CD4-positive, alpha-beta memory T cell (primary cell): ENCODE results near the gene RBM7. TPM values are rescaled to one million over a fixed set of nuclear protein-coding genes. Genes with fewer than 3 reads are reported as not detected.

Experiments used
- CTCF ChIA-PET: fragments of 350-600 bp; sonication (Branson Sonifier 250); formaldehyde crosslinking; loops from one replicate; lab custom pipeline; 2021; ENCODE audit warnings: inconsistent platforms; ENCODE audit not compliant: partially characterized antibody; lab: Charles Lee
- POLR2A ChIA-PET: fragments of 350-600 bp; sonication (Branson Sonifier 250); formaldehyde crosslinking; loops from one replicate; lab custom pipeline; 2021; ENCODE audit not compliant: partially characterized antibody; lab: Charles Lee
- DNase-seq, 5 donors: peaks; one replicate each; pipeline versions ENCODE4 v3.0.0 to v3.0.0-alpha.2; 2020 to 2022; ENCODE audit warnings: mixed read lengths in 1 of 5
- H3K27ac ChIP-seq: one replicate; pipeline ENCODE4 v1.7.0; 2013; ENCODE audit warnings: low read depth, low read length
- H3K27me3 ChIP-seq: 2 replicates; pipeline ENCODE4 v1.7.0; 2013; ENCODE audit warnings: mild to moderate bottlenecking, low read length, moderate library complexity; ENCODE audit not compliant: insufficient read depth
- H3K36me3 ChIP-seq: 2 replicates; pipeline ENCODE4 v1.7.0; 2013; ENCODE audit warnings: mild to moderate bottlenecking, low read length, moderate library complexity; ENCODE audit not compliant: insufficient read depth
- H3K4me1 ChIP-seq: 2 replicates; pipeline ENCODE4 v1.7.0; 2013; ENCODE audit warnings: mild to moderate bottlenecking, low read length, moderate library complexity; ENCODE audit not compliant: insufficient read depth
- H3K4me3 ChIP-seq, 2 donors: one replicate each; pipeline ENCODE4 v1.7.0; 2013; ENCODE audit warnings: low read length in 2 of 2, mild to moderate bottlenecking in 1 of 2
- H3K9me3 ChIP-seq, 2 donors: one replicate each; pipeline ENCODE4 v1.7.0; 2013; ENCODE audit warnings: low read length in 2 of 2, control low read depth in 1 of 2; ENCODE audit not compliant: control insufficient read depth in 1 of 2
- H3K27ac Mint-ChIP-seq, 7 donors: one replicate each; pipeline ENCODE4 v1.8.0; 2020 to 2021; ENCODE audit warnings: mixed read lengths in 7 of 7, mild to moderate bottlenecking in 6 of 7, inconsistent platforms in 3 of 7, moderate library complexity in 3 of 7
- H3K27me3 Mint-ChIP-seq, 2 donors: one replicate each; pipeline ENCODE4 v1.8.0; 2020 to 2021; ENCODE audit warnings: mixed read lengths in 2 of 2
- H3K36me3 Mint-ChIP-seq, 2 donors: one replicate each; pipeline ENCODE4 v1.8.0; 2020 to 2021; ENCODE audit warnings: mixed read lengths in 2 of 2, inconsistent platforms in 1 of 2, mild to moderate bottlenecking in 1 of 2
- H3K4me1 Mint-ChIP-seq, 4 donors: one replicate each; pipeline ENCODE4 v1.8.0; 2020 to 2021; ENCODE audit warnings: mixed read lengths in 4 of 4, mild to moderate bottlenecking in 1 of 4
- H3K4me3 Mint-ChIP-seq, 8 donors: one replicate each; pipeline ENCODE4 v1.8.0; 2020 to 2021; ENCODE audit warnings: mixed read lengths in 8 of 8, mild to moderate bottlenecking in 7 of 8, moderate library complexity in 6 of 8, inconsistent platforms in 3 of 8
- H3K9me3 Mint-ChIP-seq, 8 donors: one replicate each; pipeline ENCODE4 v1.8.0; 2020 to 2021; ENCODE audit warnings: mixed read lengths in 8 of 8, mild to moderate bottlenecking in 5 of 8, inconsistent platforms in 3 of 8, moderate library complexity in 1 of 8
- intact Hi-C: fragments of 100-400 bp; cut with micrococcal nuclease; formaldehyde crosslinking; loops from one replicate; pipeline ENCODE4 v1.15.1; 2023
- polyA plus RNA-seq, 2 donors: library from polyadenylated mRNA; unstranded; fragments of 300-500 nt; fragmentation: Illumina TruSeq; gene quantifications; one replicate each; pipeline ENCODE4 v1.2.3, GENCODE V29; 2021
- total RNA-seq, 2 experiments: library from RNA; stranded (reverse); gene quantifications; one replicate each; pipeline ENCODE4 v1.2.3, GENCODE V29; 2021

Gene RBM7
- total and polyA plus RNA-seq, 4 experiments from 2014 or later = 23.1 to 43.0 (median 37.8) TPM

GRCh38 chr11:114447892-114448291 lies 47.4 kb downstream of the RBM7 start:
- Histone ChIP-seq H3K27me3 (no peaks in the 10 kb centered on the region), H3K27ac (no peak overlapping the region), H3K36me3 (peaks cover 16% of the 10 kb centered on the region), H3K9me3 (no peaks in the 10 kb centered on the region), H3K4me1 (no peaks in the 10 kb centered on the region), H3K4me3 (no peak overlapping the region)
- H3K9me3 Mint-ChIP-seq = no peaks in the 10 kb centered on the region
- H3K27me3 Mint-ChIP-seq = no peaks in the 10 kb centered on the region
- no peak overlapping the region for H3K4me3 Mint-ChIP-seq
- H3K27ac Mint-ChIP-seq = no peak overlapping the region
- H3K4me1 Mint-ChIP-seq = peaks cover 4 to 11% (median 8%) of the 10 kb centered on the region in 4 donors
- ChIA-PET POLR2A (no interaction called here), CTCF (no interaction called here)
- intact Hi-C loops = loop anchor here (10.0 kb wide), 1 partner anchor 1057 kb away; the partner anchor contains the start of gene CADM1
- peaks cover 48 to 64% of the 10 kb centered on the region in 2 donors for H3K36me3 Mint-ChIP-seq
- no peak for DNase-seq

GRCh38 chr11:114448749-114449482 lies 48.5 kb downstream of the RBM7 start:
- intact Hi-C loops = loop anchor here (10.0 kb wide), 1 partner anchor 1056 kb away; the partner anchor contains the start of gene CADM1
- H3K9me3 Mint-ChIP-seq = no peaks in the 10 kb centered on the region
- H3K27me3 Mint-ChIP-seq = no peaks in the 10 kb centered on the region
- no peaks in the 10 kb centered on the region for H3K4me1 ChIP-seq
- peaks cover 16% of the 10 kb centered on the region for H3K36me3 ChIP-seq
- H3K27ac ChIP-seq = no peak overlapping the region
- no peaks in the 10 kb centered on the region for H3K9me3 ChIP-seq
- no peak overlapping the region for H3K27ac Mint-ChIP-seq
- CTCF ChIA-PET = no interaction called here
- DNase-seq = no peak
- no peaks in the 10 kb centered on the region for H3K27me3 ChIP-seq
- peaks cover 57 to 73% of the 10 kb centered on the region in 2 donors for H3K36me3 Mint-ChIP-seq
- H3K4me3 ChIP-seq = no peak overlapping the region
- POLR2A ChIA-PET = no interaction called here
- peaks cover 4 to 10% (median 8%) of the 10 kb centered on the region in 4 donors for H3K4me1 Mint-ChIP-seq
- H3K4me3 Mint-ChIP-seq = no peak overlapping the region

- H3K36me3 ChIP-seq = peaks cover 16% of the 10 kb centered on the region
- ChIA-PET POLR2A (no interaction called here), CTCF (no interaction called here)
- no peak overlapping the region for H3K4me3 ChIP-seq
- Mint-ChIP-seq H3K27me3 (no peaks in the 10 kb centered on the region), H3K4me3 (no peak overlapping the region), H3K9me3 (no peaks in the 10 kb centered on the region), H3K4me1 (peaks cover 4 to 10% (median 5%) of the 10 kb centered on the region in 4 donors), H3K27ac (no peak overlapping the region), H3K36me3 (peaks cover 56 to 65% of the 10 kb centered on the region in 2 donors)
- no peaks in the 10 kb centered on the region for H3K4me1 ChIP-seq
- intact Hi-C loops = loop anchor here (10.0 kb wide), 1 partner anchor 1055 kb away; the partner anchor contains the start of gene CADM1
- H3K9me3 ChIP-seq = no peaks in the 10 kb centered on the region
- no peak for DNase-seq
- no peak overlapping the region for H3K27ac ChIP-seq
- no peaks in the 10 kb centered on the region for H3K27me3 ChIP-seq
Observed at GRCh38 chr11:114449845-114450244, 49.4 kb downstream of the RBM7 start.

- no peak overlapping the region for H3K4me3 Mint-ChIP-seq
- Histone ChIP-seq H3K4me1 (no peaks in the 10 kb centered on the region), H3K27me3 (no peaks in the 10 kb centered on the region), H3K4me3 (no peak overlapping the region), H3K27ac (no peak overlapping the region), H3K9me3 (no peaks in the 10 kb centered on the region), H3K36me3 (peaks cover 16% of the 10 kb centered on the region)
- no peak for DNase-seq
- intact Hi-C loops = no loop called here
- ChIA-PET POLR2A (no interaction called here), CTCF (no interaction called here)
- H3K27me3 Mint-ChIP-seq = no peaks in the 10 kb centered on the region
- H3K4me1 Mint-ChIP-seq = peaks cover 0 to 3% (median 1%) of the 10 kb centered on the region in 4 donors
- no peaks in the 10 kb centered on the region for H3K9me3 Mint-ChIP-seq
- H3K27ac Mint-ChIP-seq = no peak overlapping the region
- peaks cover 45 to 48% of the 10 kb centered on the region in 2 donors for H3K36me3 Mint-ChIP-seq
Observed at GRCh38 chr11:114452399-114452798, 51.9 kb downstream of the RBM7 start.

Other genes starting within 250 kb of the RBM7 start
- gene NNMT, start 104.3 kb upstream of the RBM7 start, total RNA-seq = not detected
- not detected for gene NNMT, start 104.3 kb upstream of the RBM7 start, polyA plus RNA-seq
- 10 to 100 TPM; 15.1 to 15.6 TPM for gene C11orf71, start 155 bp upstream of the RBM7 start, total RNA-seq
- 10 to 100 TPM; 12.8 to 13.9 TPM for gene C11orf71, start 155 bp upstream of the RBM7 start, polyA plus RNA-seq
- 10 to 100 TPM; 64.8 to 70.4 TPM for gene REXO2, start 38.8 kb downstream of the RBM7 start, total RNA-seq
- gene REXO2, start 38.8 kb downstream of the RBM7 start, polyA plus RNA-seq = 100 to 1,000 TPM in 1 of 2 donors, 10 to 100 TPM in 1; 60.0 to 101 TPM
- gene NXPE1, start 159.2 kb downstream of the RBM7 start, total RNA-seq = not detected
- not detected for gene NXPE1, start 159.2 kb downstream of the RBM7 start, polyA plus RNA-seq
- gene NXPE4, start 195.1 kb downstream of the RBM7 start, total RNA-seq = not detected
- not detected for gene NXPE4, start 195.1 kb downstream of the RBM7 start, polyA plus RNA-seq